ENCODE data around the gene SRCIN1. TPM values are rescaled to one million over a fixed set of nuclear protein-coding genes. Genes with fewer than 3 reads are reported as not detected.

Gene SRCIN1
- total RNA-seq, 1 donor from 2014 or later = 8.4 TPM

- no peak for TF ChIP-seq CTCF (conservative IDR thresholded peaks at IDR 0.05)
- H3K4me3 Mint-ChIP-seq = peak overlapping the region; percentile 51
- no peaks in the 10 kb centered on the region for H3K9me3 Mint-ChIP-seq
- H3K27me3 Mint-ChIP-seq (ENCODE audit: low read depth) = peaks cover 92% of the 10 kb centered on the region
- peaks cover 38% of the 10 kb centered on the region for H3K4me1 Mint-ChIP-seq
- no peak overlapping the region for H3K27ac Mint-ChIP-seq (ENCODE audit: unreplicated experiment)
- no peaks in the 10 kb centered on the region for H3K36me3 Mint-ChIP-seq (ENCODE audit: low read depth)
- DNase-seq (ENCODE audit: low read depth, low spot score) = no peak
These were observed 42.1 kb downstream of the SRCIN1 start for GRCh38 chr17:38563362-38564253.

GRCh38 chr17:38562903-38563302, 42.8 kb downstream of the SRCIN1 start:
- Mint-ChIP-seq H3K4me3 (no peak overlapping the region), H3K36me3 (ENCODE audit: low read depth) (no peaks in the 10 kb centered on the region), H3K27me3 (ENCODE audit: low read depth) (peaks cover 91% of the 10 kb centered on the region), H3K9me3 (no peaks in the 10 kb centered on the region), H3K4me1 (peaks cover 39% of the 10 kb centered on the region), H3K27ac (ENCODE audit: unreplicated experiment) (no peak overlapping the region)
- no peak for DNase-seq (ENCODE audit: low read depth, low spot score)
- TF ChIP-seq CTCF (conservative IDR thresholded peaks at IDR 0.05) = no peak

GRCh38 chr17:38562215-38562569, 43.6 kb downstream of the SRCIN1 start:
- Mint-ChIP-seq H3K4me1 (peaks cover 45% of the 10 kb centered on the region), H3K36me3 (ENCODE audit: low read depth) (no peaks in the 10 kb centered on the region), H3K9me3 (no peaks in the 10 kb centered on the region), H3K27me3 (ENCODE audit: low read depth) (peaks cover 92% of the 10 kb centered on the region), H3K4me3 (no peak overlapping the region), H3K27ac (ENCODE audit: unreplicated experiment) (no peak overlapping the region)
- TF ChIP-seq CTCF (conservative IDR thresholded peaks at IDR 0.05) = no peak
- DNase-seq (ENCODE audit: low read depth, low spot score) = no peak

GRCh38 chr17:38561416-38562214, 44.1 kb downstream of the SRCIN1 start:
- peak; percentile 25 for TF ChIP-seq CTCF (conservative IDR thresholded peaks at IDR 0.05)
- peaks cover 40% of the 10 kb centered on the region for H3K4me1 Mint-ChIP-seq

GRCh38 chr17:38560503-38561318, 45.0 kb downstream of the SRCIN1 start:
- peaks cover 80% of the 10 kb centered on the region for H3K27me3 Mint-ChIP-seq (ENCODE audit: low read depth)
- H3K36me3 Mint-ChIP-seq (ENCODE audit: low read depth) = no peaks in the 10 kb centered on the region
- no peak for DNase-seq (ENCODE audit: low read depth, low spot score)
- no peak overlapping the region for H3K4me3 Mint-ChIP-seq
- TF ChIP-seq CTCF (conservative IDR thresholded peaks at IDR 0.05) = no peak
- H3K9me3 Mint-ChIP-seq = no peaks in the 10 kb centered on the region
- peaks cover 34% of the 10 kb centered on the region for H3K4me1 Mint-ChIP-seq
- H3K27ac Mint-ChIP-seq (ENCODE audit: unreplicated experiment) = no peak overlapping the region

More at GRCh38 chr17:38561416-38562214, 44.1 kb downstream of the SRCIN1 start:
- Mint-ChIP-seq H3K9me3 (no peaks in the 10 kb centered on the region), H3K27me3 (ENCODE audit: low read depth) (peaks cover 86% of the 10 kb centered on the region), H3K27ac (ENCODE audit: unreplicated experiment) (no peak overlapping the region), H3K4me3 (no peak overlapping the region), H3K36me3 (ENCODE audit: low read depth) (no peaks in the 10 kb centered on the region)
- DNase-seq (ENCODE audit: low read depth, low spot score) = peak; percentile 43
